ENCODE data around the gene C1QTNF9. TPM values are rescaled to one million over a fixed set of nuclear protein-coding genes. Genes with fewer than 3 reads are reported as not detected.
"Not testable (repeated sequence)": the region's sequence is repeated elsewhere in the genome, so short reads cannot be mapped to it uniquely, and the experiment has no call there.

The C1QTNF9 gene
- total RNA-seq, 1 donor from 2014 or later = not detected

DNA sequence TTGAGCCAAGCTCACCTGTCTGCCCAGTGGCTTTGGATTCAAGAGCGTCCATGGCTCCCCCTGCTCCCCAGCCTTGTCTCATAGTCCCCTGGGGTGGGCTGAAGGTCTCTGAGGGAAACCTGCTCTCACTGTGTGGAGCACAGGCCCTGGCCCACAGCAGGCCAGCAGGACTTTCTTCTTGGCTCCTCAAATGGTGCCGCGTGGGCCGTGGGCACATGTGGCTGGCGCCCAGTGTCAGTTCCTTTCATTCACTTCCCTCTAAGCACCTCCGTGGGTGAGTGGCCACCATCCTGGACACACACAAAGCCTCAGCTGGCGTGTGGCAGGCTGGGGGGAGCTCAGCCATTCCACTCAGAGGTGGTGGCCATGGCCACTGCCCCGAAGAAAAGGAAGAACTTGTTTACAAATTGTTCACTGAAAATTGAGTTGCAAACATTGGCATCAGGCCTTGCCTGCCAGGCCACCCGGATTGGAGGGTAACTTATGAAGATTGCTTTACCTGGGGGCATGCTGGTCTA, 53.1 kb downstream of the C1QTNF9 start:
- Mint-ChIP-seq H3K27ac (ENCODE audit: unreplicated experiment) (no peak overlapping the region), H3K36me3 (ENCODE audit: unreplicated experiment) (peaks cover 5% of the 10 kb centered on the region), H3K4me1 (ENCODE audit: low read depth, unreplicated experiment) (no peaks in the 10 kb centered on the region), H3K4me3 (ENCODE audit: unreplicated experiment) (no peak overlapping the region), H3K9me3 (ENCODE audit: unreplicated experiment) (peaks cover 4% of the 10 kb centered on the region), H3K27me3 (ENCODE audit: unreplicated experiment) (peaks cover 5% of the 10 kb centered on the region)
- DNase-seq = no peak
- TF ChIP-seq, protein P1, sequence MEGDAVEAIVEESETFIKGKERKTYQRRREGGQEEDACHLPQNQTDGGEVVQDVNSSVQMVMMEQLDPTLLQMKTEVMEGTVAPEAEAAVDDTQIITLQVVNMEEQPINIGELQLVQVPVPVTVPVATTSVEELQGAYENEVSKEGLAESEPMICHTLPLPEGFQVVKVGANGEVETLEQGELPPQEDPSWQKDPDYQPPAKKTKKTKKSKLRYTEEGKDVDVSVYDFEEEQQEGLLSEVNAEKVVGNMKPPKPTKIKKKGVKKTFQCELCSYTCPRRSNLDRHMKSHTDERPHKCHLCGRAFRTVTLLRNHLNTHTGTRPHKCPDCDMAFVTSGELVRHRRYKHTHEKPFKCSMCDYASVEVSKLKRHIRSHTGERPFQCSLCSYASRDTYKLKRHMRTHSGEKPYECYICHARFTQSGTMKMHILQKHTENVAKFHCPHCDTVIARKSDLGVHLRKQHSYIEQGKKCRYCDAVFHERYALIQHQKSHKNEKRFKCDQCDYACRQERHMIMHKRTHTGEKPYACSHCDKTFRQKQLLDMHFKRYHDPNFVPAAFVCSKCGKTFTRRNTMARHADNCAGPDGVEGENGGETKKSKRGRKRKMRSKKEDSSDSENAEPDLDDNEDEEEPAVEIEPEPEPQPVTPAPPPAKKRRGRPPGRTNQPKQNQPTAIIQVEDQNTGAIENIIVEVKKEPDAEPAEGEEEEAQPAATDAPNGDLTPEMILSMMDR (IDR thresholded peaks at IDR 0.05; ENCODE audit: partially characterized antibody, unreplicated experiment) = no peak

- no peaks in the 10 kb centered on the region for H3K4me1 Mint-ChIP-seq (ENCODE audit: low read depth, unreplicated experiment)
- H3K4me3 Mint-ChIP-seq (ENCODE audit: unreplicated experiment) = no peak overlapping the region
- peaks cover 5% of the 10 kb centered on the region for H3K27me3 Mint-ChIP-seq (ENCODE audit: unreplicated experiment)
- TF ChIP-seq, protein P1 (IDR thresholded peaks at IDR 0.05; ENCODE audit: partially characterized antibody, unreplicated experiment) = no peak
- peaks cover 5% of the 10 kb centered on the region for H3K9me3 Mint-ChIP-seq (ENCODE audit: unreplicated experiment)
- no peak for DNase-seq
- H3K36me3 Mint-ChIP-seq (ENCODE audit: unreplicated experiment) = peaks cover 5% of the 10 kb centered on the region
- H3K27ac Mint-ChIP-seq (ENCODE audit: unreplicated experiment) = no peak overlapping the region
Measured at GRCh38 chr13:24365191-24365590, 55.8 kb downstream of the C1QTNF9 start.

- H3K27me3 Mint-ChIP-seq (ENCODE audit: unreplicated experiment); H3K27ac Mint-ChIP-seq (ENCODE audit: unreplicated experiment); H3K4me1 Mint-ChIP-seq (ENCODE audit: low read depth, unreplicated experiment); DNase-seq; H3K9me3 Mint-ChIP-seq (ENCODE audit: unreplicated experiment); H3K36me3 Mint-ChIP-seq (ENCODE audit: unreplicated experiment): not testable (repeated sequence)
- H3K4me3 Mint-ChIP-seq (ENCODE audit: unreplicated experiment) = peak overlapping the region; percentile 21
Measured at GRCh38 chr13:24366315-24366714, 56.9 kb downstream of the C1QTNF9 start.

GRCh38 chr13:24371273-24371672, 61.9 kb downstream of the C1QTNF9 start:
- not testable (repeated sequence) for DNase-seq

More at GRCh38 chr13:24371273-24371672, 61.9 kb downstream of the C1QTNF9 start:
- not testable (repeated sequence) for H3K9me3 Mint-ChIP-seq (ENCODE audit: unreplicated experiment); H3K4me3 Mint-ChIP-seq (ENCODE audit: unreplicated experiment); H3K27ac Mint-ChIP-seq (ENCODE audit: unreplicated experiment); H3K27me3 Mint-ChIP-seq (ENCODE audit: unreplicated experiment); H3K36me3 Mint-ChIP-seq (ENCODE audit: unreplicated experiment); H3K4me1 Mint-ChIP-seq (ENCODE audit: low read depth, unreplicated experiment)

Other genes starting within 250 kb of the C1QTNF9 start
- gene SPATA13, start 148.9 kb upstream of the C1QTNF9 start, total RNA-seq (ENCODE audit: unreplicated experiment) = 7.4 TPM
- gene PARP4, start 203.2 kb downstream of the C1QTNF9 start, total RNA-seq (ENCODE audit: unreplicated experiment) = 16.2 TPM